HepG2 (cell line): ENCODE results near the gene PRPSAP1. TPM values are rescaled to one million over a fixed set of nuclear protein-coding genes. Genes with fewer than 3 reads are reported as not detected.

Experiments used
- HNF4G ChIP-seq, 2 experiments: sonication (generic) in 1 of 2; formaldehyde crosslinking in 1 of 2; IDR thresholded peaks; 2 replicates each; pipeline versions ENCODE4 v1.4.0 to v1.6.1; 2011 to 2020; ENCODE audit warnings: borderline replicate concordance in 2 of 2, low read depth in 2 of 2, mild to moderate bottlenecking in 2 of 2, low read length in 1 of 2, missing genetic modification reagents in 1 of 2, moderate library complexity in 1 of 2
- MIXL1 ChIP-seq: IDR thresholded peaks from 2 replicates; pipeline ENCODE4 v1.6.1; 2016
- NR2F2 ChIP-seq: IDR thresholded peaks from 2 replicates; pipeline ENCODE4 v1.6.1; 2012; ENCODE audit warnings: low read depth, inconsistent platforms, borderline replicate concordance
- SMARCC2 ChIP-seq: fragments of 450-650 bp; IDR thresholded peaks from 2 replicates; pipeline ENCODE4 v1.6.1; 2017; ENCODE audit warnings: antibody characterized with exemption, mild to moderate bottlenecking
- SOX6 ChIP-seq, 2 experiments: fragments of 450-650 bp in 1 of 2; sonication (generic) in 1 of 2; formaldehyde crosslinking in 1 of 2; IDR thresholded peaks; 2 replicates each; pipeline versions ENCODE4 v1.4.0 to v1.6.1; 2017 to 2020; ENCODE audit warnings: antibody characterized with exemption in 1 of 2, mild to moderate bottlenecking in 1 of 2, missing genetic modification reagents in 1 of 2
- TBX2 ChIP-seq: sonication (generic); formaldehyde crosslinking; IDR thresholded peaks from 2 replicates; pipeline ENCODE4 v1.5.0; 2020; ENCODE audit warnings: missing genetic modification reagents, mild to moderate bottlenecking, borderline replicate concordance
- TBX3 ChIP-seq: fragments of 450-650 bp; IDR thresholded peaks from 2 replicates; pipeline ENCODE4 v1.6.1; 2017; ENCODE audit warnings: antibody characterized with exemption, mild to moderate bottlenecking, inconsistent platforms, borderline replicate concordance
- TFAP4 ChIP-seq: sonication (generic); IDR thresholded peaks from 2 replicates; pipeline ENCODE4 v1.6.1; 2016; ENCODE audit warnings: low read depth, borderline replicate concordance
- TFE3 ChIP-seq: IDR thresholded peaks from 2 replicates; pipeline ENCODE4 v1.6.1; 2016
- ZNF446 ChIP-seq: sonication (generic); formaldehyde crosslinking; IDR thresholded peaks from 2 replicates; pipeline ENCODE4 v1.5.0; 2020; ENCODE audit warnings: mild to moderate bottlenecking, missing genetic modification reagents
- ZNF724P ChIP-seq: sonication (generic); formaldehyde crosslinking; IDR thresholded peaks from 2 replicates; pipeline ENCODE4 v1.8.0; 2022; ENCODE audit warnings: missing genetic modification reagents, borderline replicate concordance
- ZNF772 ChIP-seq: sonication (generic); formaldehyde crosslinking; IDR thresholded peaks from 2 replicates; pipeline ENCODE4 v1.5.0; 2020; ENCODE audit warnings: mild to moderate bottlenecking, missing genetic modification reagents
- ZNF781 ChIP-seq: sonication (generic); formaldehyde crosslinking; IDR thresholded peaks from 2 replicates; pipeline ENCODE4 v1.5.1; 2020; ENCODE audit warnings: borderline replicate concordance, mild to moderate bottlenecking, missing genetic modification reagents; ENCODE audit errors: not compliant biosample characterization
- polyA plus RNA-seq, 8 experiments: library from polyadenylated mRNA; depleted of rRNA in 3 of 8; stranded (reverse) in 7 of 8; unstranded in 1 of 8; fragments of >200 nt; fragmentation: Illumina TruSeq in 4 of 8; extraction: Trizol in 4 of 8; gene quantifications; 2 replicates each; pipeline versions ENCODE4 v1.2.1 to v1.2.3, GENCODE V29; 2011 to 2016; ENCODE audit warnings: low read depth in 4 of 8, missing spikeins in 1 of 8, mixed read lengths in 1 of 8; ENCODE audit not compliant: insufficient read depth in 1 of 8
- total RNA-seq, 5 experiments: library from RNA; depleted of rRNA; stranded (reverse); fragments of >200 nt; fragmentation: Illumina TruSeq; extraction: Trizol; gene quantifications; 2 replicates each; pipeline ENCODE4 v1.2.3, GENCODE V29; 2016; ENCODE audit warnings: low read depth in 1 of 5
- TF ChIP-seq, protein P1 (sequence below): sonication (generic); formaldehyde crosslinking; IDR thresholded peaks from 2 replicates; pipeline ENCODE4 v1.5.1; 2020; ENCODE audit warnings: mild to moderate bottlenecking, missing genetic modification reagents, borderline replicate concordance
- TF ChIP-seq, protein P2 (sequence below): sonication (generic); formaldehyde crosslinking; IDR thresholded peaks from 2 replicates; pipeline ENCODE4 v1.4.0; 2020; ENCODE audit warnings: mild to moderate bottlenecking, missing genetic modification reagents, borderline replicate concordance

Gene PRPSAP1
- total and polyA plus RNA-seq, 2 of the 13 experiments (the other 11 are each of a cell fraction or from before 2014, with no cell fraction given), result 91.1 to 314 TPM

GRCh38 chr17:76367642-76368041, 13.9 kb upstream of the PRPSAP1 start (continued):
- no peak for TF ChIP-seq SOX6 (IDR thresholded peaks at IDR 0.05)
- TF ChIP-seq SOX6 (CRISPR knock-in tag; IDR thresholded peaks at IDR 0.05), result peak; percentile 60
- TF ChIP-seq ZNF781, result no peak
- TF ChIP-seq HNF4G (IDR thresholded peaks at IDR 0.05; ENCODE audit: borderline replicate concordance, low read depth, low read length), result peak; percentile 65
- no peak; the same call in 1 of the 2 replicates for TF ChIP-seq HNF4G (CRISPR knock-in tag; IDR thresholded peaks at IDR 0.05; ENCODE audit: borderline replicate concordance, low read depth)
- TF ChIP-seq ZNF724P (CRISPR knock-in tag), result 0 out of 2 replicates have a peak, but pooled peaks have one; percentile 13
- TF ChIP-seq TBX3, result 0 out of 2 replicates have a peak, but pooled peaks have one; percentile 42
- TF ChIP-seq TFE3 (CRISPR knock-in tag), result 0 out of 2 replicates have a peak, but pooled peaks have one; percentile 21
- no peak for TF ChIP-seq TFAP4
- peak; percentile 60; the same call in 1 of the 2 replicates for TF ChIP-seq TBX2 (CRISPR knock-in tag)
- TF ChIP-seq, protein P1, sequence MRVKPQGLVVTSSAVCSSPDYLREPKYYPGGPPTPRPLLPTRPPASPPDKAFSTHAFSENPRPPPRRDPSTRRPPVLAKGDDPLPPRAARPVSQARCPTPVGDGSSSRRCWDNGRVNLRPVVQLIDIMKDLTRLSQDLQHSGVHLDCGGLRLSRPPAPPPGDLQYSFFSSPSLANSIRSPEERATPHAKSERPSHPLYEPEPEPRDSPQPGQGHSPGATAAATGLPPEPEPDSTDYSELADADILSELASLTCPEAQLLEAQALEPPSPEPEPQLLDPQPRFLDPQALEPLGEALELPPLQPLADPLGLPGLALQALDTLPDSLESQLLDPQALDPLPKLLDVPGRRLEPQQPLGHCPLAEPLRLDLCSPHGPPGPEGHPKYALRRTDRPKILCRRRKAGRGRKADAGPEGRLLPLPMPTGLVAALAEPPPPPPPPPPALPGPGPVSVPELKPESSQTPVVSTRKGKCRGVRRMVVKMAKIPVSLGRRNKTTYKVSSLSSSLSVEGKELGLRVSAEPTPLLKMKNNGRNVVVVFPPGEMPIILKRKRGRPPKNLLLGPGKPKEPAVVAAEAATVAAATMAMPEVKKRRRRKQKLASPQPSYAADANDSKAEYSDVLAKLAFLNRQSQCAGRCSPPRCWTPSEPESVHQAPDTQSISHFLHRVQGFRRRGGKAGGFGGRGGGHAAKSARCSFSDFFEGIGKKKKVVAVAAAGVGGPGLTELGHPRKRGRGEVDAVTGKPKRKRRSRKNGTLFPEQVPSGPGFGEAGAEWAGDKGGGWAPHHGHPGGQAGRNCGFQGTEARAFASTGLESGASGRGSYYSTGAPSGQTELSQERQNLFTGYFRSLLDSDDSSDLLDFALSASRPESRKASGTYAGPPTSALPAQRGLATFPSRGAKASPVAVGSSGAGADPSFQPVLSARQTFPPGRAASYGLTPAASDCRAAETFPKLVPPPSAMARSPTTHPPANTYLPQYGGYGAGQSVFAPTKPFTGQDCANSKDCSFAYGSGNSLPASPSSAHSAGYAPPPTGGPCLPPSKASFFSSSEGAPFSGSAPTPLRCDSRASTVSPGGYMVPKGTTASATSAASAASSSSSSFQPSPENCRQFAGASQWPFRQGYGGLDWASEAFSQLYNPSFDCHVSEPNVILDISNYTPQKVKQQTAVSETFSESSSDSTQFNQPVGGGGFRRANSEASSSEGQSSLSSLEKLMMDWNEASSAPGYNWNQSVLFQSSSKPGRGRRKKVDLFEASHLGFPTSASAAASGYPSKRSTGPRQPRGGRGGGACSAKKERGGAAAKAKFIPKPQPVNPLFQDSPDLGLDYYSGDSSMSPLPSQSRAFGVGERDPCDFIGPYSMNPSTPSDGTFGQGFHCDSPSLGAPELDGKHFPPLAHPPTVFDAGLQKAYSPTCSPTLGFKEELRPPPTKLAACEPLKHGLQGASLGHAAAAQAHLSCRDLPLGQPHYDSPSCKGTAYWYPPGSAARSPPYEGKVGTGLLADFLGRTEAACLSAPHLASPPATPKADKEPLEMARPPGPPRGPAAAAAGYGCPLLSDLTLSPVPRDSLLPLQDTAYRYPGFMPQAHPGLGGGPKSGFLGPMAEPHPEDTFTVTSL, result no peak
- no peak for TF ChIP-seq SMARCC2
- 0 out of 2 replicates have a peak, but pooled peaks have one; percentile 29 for TF ChIP-seq ZNF446 (CRISPR knock-in tag)
- TF ChIP-seq MIXL1 (CRISPR knock-in tag), result 0 out of 2 replicates have a peak, but pooled peaks have one; percentile 65
- peak; percentile 37; the same call in 1 of the 2 replicates for TF ChIP-seq ZNF772
- TF ChIP-seq, protein P2, sequence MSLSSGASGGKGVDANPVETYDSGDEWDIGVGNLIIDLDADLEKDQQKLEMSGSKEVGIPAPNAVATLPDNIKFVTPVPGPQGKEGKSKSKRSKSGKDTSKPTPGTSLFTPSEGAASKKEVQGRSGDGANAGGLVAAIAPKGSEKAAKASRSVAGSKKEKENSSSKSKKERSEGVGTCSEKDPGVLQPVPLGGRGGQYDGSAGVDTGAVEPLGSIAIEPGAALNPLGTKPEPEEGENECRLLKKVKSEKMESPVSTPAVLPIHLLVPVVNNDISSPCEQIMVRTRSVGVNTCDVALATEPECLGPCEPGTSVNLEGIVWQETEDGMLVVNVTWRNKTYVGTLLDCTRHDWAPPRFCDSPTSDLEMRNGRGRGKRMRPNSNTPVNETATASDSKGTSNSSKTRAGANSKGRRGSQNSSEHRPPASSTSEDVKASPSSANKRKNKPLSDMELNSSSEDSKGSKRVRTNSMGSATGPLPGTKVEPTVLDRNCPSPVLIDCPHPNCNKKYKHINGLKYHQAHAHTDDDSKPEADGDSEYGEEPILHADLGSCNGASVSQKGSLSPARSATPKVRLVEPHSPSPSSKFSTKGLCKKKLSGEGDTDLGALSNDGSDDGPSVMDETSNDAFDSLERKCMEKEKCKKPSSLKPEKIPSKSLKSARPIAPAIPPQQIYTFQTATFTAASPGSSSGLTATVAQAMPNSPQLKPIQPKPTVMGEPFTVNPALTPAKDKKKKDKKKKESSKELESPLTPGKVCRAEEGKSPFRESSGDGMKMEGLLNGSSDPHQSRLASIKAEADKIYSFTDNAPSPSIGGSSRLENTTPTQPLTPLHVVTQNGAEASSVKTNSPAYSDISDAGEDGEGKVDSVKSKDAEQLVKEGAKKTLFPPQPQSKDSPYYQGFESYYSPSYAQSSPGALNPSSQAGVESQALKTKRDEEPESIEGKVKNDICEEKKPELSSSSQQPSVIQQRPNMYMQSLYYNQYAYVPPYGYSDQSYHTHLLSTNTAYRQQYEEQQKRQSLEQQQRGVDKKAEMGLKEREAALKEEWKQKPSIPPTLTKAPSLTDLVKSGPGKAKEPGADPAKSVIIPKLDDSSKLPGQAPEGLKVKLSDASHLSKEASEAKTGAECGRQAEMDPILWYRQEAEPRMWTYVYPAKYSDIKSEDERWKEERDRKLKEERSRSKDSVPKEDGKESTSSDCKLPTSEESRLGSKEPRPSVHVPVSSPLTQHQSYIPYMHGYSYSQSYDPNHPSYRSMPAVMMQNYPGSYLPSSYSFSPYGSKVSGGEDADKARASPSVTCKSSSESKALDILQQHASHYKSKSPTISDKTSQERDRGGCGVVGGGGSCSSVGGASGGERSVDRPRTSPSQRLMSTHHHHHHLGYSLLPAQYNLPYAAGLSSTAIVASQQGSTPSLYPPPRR, result peak; percentile 49; the same call in 1 of the 2 replicates
- 0 out of 2 replicates have a peak, but pooled peaks have one; percentile 38 for TF ChIP-seq NR2F2
